Activated CD4-positive, alpha-beta memory T cell treated with anti-CD3 and anti-CD28 coated beads for 36 hours (primary cell): ENCODE results near the gene SCAF4. TPM values are rescaled to one million over a fixed set of nuclear protein-coding genes. Genes with fewer than 3 reads are reported as not detected.
A peak's percentile ranks its signal among the peaks of the same experiment; 100 is the strongest.
"Not testable (repeated sequence)": the region's sequence is repeated elsewhere in the genome, so short reads cannot be mapped to it uniquely, and the experiment has no call there.

Experiments
- CTCF ChIA-PET: fragments of 350-600 bp; sonication (Branson Sonifier 250); formaldehyde crosslinking; loops from one replicate; lab custom pipeline; 2021; ENCODE audit warnings: antibody characterized with exemption, inconsistent platforms; lab: Charles Lee
- POLR2A ChIA-PET: fragments of 350-600 bp; sonication (Branson Sonifier 250); formaldehyde crosslinking; loops from one replicate; lab custom pipeline; 2021; ENCODE audit warnings: antibody characterized with exemption; lab: Charles Lee
- DNase-seq: peaks from one replicate; pipeline ENCODE4 v3.0.0-alpha.2; 2020
- H3K27ac Mint-ChIP-seq: one replicate; pipeline ENCODE4 v1.8.0; 2021; ENCODE audit warnings: mixed read lengths
- H3K27me3 Mint-ChIP-seq: one replicate; pipeline ENCODE4 v1.8.0; 2021; ENCODE audit warnings: mixed read lengths
- H3K36me3 Mint-ChIP-seq: one replicate; pipeline ENCODE4 v1.8.0; 2021; ENCODE audit warnings: mixed read lengths
- H3K4me1 Mint-ChIP-seq: one replicate; pipeline ENCODE4 v1.8.0; 2021; ENCODE audit warnings: low read depth, mixed read lengths
- H3K4me3 Mint-ChIP-seq: one replicate; pipeline ENCODE4 v1.8.0; 2021; ENCODE audit warnings: mild to moderate bottlenecking, mixed read lengths
- H3K9me3 Mint-ChIP-seq: one replicate; pipeline ENCODE4 v1.8.0; 2021; ENCODE audit warnings: mixed read lengths
- intact Hi-C: fragments of 100-400 bp; cut with micrococcal nuclease; formaldehyde crosslinking; loops from one replicate; pipeline ENCODE4 v1.15.1; 2023
- total RNA-seq, 2 experiments: library from RNA; stranded (reverse); gene quantifications; one replicate each; pipeline ENCODE4 v1.2.3, GENCODE V29; 2021

Gene SCAF4
- total RNA-seq, 2 experiments from 2014 or later, result 38.0 to 39.4 TPM

GRCh38 chr21:31663584-31664249, 68.2 kb downstream of the SCAF4 start:
- Mint-ChIP-seq H3K27me3 (no peaks in the 10 kb centered on the region), H3K27ac (peak overlapping the region; percentile 65), H3K4me1 (peaks cover 82% of the 10 kb centered on the region), H3K36me3 (peaks cover 56% of the 10 kb centered on the region), H3K4me3 (no peak overlapping the region), H3K9me3 (no peaks in the 10 kb centered on the region)
- DNase-seq, result no peak
- intact Hi-C loops, result loop anchor here (10.0 kb wide), 1 partner anchor 211 kb away; the partner anchor contains the start of gene HUNK
- POLR2A ChIA-PET, result no interaction called here
- CTCF ChIA-PET, result no interaction called here

DNA sequence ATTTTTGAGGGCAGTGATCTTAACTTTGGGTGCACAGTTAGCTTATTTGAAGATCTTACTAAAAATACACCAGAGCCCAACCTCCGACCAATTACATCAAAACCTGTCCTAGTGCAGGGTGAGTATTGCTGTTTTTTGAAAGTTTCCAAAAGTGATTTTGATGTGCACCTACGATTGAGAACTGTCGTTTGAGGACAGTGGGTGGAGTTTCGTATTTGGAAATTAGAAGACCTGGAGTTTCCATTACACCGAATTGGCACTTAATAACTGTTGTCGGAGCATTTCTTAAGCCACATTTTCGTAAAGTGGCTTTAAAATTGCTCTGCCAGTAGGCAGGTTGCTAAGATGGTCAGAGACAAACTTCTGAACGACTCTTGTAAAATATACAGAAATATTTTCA, 71.3 kb downstream of the SCAF4 start:
- Mint-ChIP-seq H3K27ac (peak overlapping the region; percentile 95), H3K4me3 (peak overlapping the region; percentile 94), H3K9me3 (no peaks in the 10 kb centered on the region), H3K36me3 (peaks cover 32% of the 10 kb centered on the region), H3K27me3 (no peaks in the 10 kb centered on the region), H3K4me1 (peaks cover 64% of the 10 kb centered on the region)
- POLR2A ChIA-PET, result no interaction called here
- intact Hi-C loops, result loop anchor here (10.0 kb wide), 1 partner anchor 214 kb away; the partner anchor contains the start of gene HUNK
- DNase-seq, result no peak
- CTCF ChIA-PET, result no interaction called here

GRCh38 chr21:31660259-31660565, 71.7 kb downstream of the SCAF4 start:
- ChIA-PET POLR2A (no interaction called here), CTCF (no interaction called here)
- no peaks in the 10 kb centered on the region for H3K9me3 Mint-ChIP-seq
- peak overlapping the region; percentile 94 for H3K4me3 Mint-ChIP-seq
- H3K27me3 Mint-ChIP-seq, result no peaks in the 10 kb centered on the region
- H3K36me3 Mint-ChIP-seq, result peaks cover 28% of the 10 kb centered on the region
- no peak for DNase-seq
- intact Hi-C loops, result loop anchor here (10.0 kb wide), 1 partner anchor 215 kb away; the partner anchor contains the start of gene HUNK
- peaks cover 63% of the 10 kb centered on the region for H3K4me1 Mint-ChIP-seq
- H3K27ac Mint-ChIP-seq, result peak overlapping the region; percentile 95

GRCh38 chr21:31659536-31660258, 72.2 kb downstream of the SCAF4 start, which contains the start of gene SOD1:
TSS of gene SOD1 (plus strand) at chr21:31659693. CDS start at chr21:31659770, 77 bp downstream.
- peak within 1 kb of the TSS; percentile 98 for H3K4me3 Mint-ChIP-seq
- intact Hi-C loops, result loop anchor here (1.0 to 10.0 kb wide), 6 partner anchors 10 to 1073 kb away; partner anchors contain the start of genes HUNK and SCAF4
- no peaks in the 10 kb centered on the region for H3K27me3 Mint-ChIP-seq
- H3K9me3 Mint-ChIP-seq, result no peaks in the 10 kb centered on the region
- peak within 1 kb of the TSS; percentile 99 for H3K27ac Mint-ChIP-seq
- peaks cover 65% of the 10 kb centered on the region for H3K4me1 Mint-ChIP-seq
- peaks cover 28% of the 10 kb centered on the region for H3K36me3 Mint-ChIP-seq
- peak; percentile 96 for DNase-seq
- ChIA-PET POLR2A (no interaction called here), CTCF (no interaction called here)

- CTCF ChIA-PET, result no interaction called here
- POLR2A ChIA-PET, result no interaction called here
- DNase-seq, result no peak
- Mint-ChIP-seq H3K27me3 (no peaks in the 10 kb centered on the region), H3K4me1 (peaks cover 63% of the 10 kb centered on the region), H3K36me3 (peaks cover 25% of the 10 kb centered on the region), H3K27ac (peak overlapping the region; percentile 99), H3K9me3 (no peaks in the 10 kb centered on the region), H3K4me3 (peak overlapping the region; percentile 98)
- intact Hi-C loops, result loop anchor here (1.0 to 5.0 kb wide), 5 partner anchors 10 to 1073 kb away; partner anchors contain the start of gene SCAF4
Measured at GRCh38 chr21:31659286-31659535, 72.7 kb downstream of the SCAF4 start.

GRCh38 chr21:31658053-31658452, 73.9 kb downstream of the SCAF4 start:
- Mint-ChIP-seq H3K4me3 (no peak overlapping the region), H3K27ac (no peak overlapping the region)
- intact Hi-C loops, result loop anchor here (5.0 kb wide), 2 partner anchors 476 to 1074 kb away; no protein-coding TSS in a partner anchor

GRCh38 chr21:31656199-31657095, 75.5 kb downstream of the SCAF4 start:
- Mint-ChIP-seq H3K36me3 (peaks cover 8% of the 10 kb centered on the region), H3K27me3 (no peaks in the 10 kb centered on the region), H3K27ac (peak overlapping the region; percentile 1), H3K9me3 (no peaks in the 10 kb centered on the region), H3K4me1 (peaks cover 37% of the 10 kb centered on the region), H3K4me3 (no peak overlapping the region)
- CTCF ChIA-PET, result interaction anchor here (0.5 kb wide), 1 partner anchor 558 kb away, joined by 3 read pairs; no protein-coding TSS in a partner anchor
- peak; percentile 74 for DNase-seq
- POLR2A ChIA-PET, result interaction anchor here (1.1 kb wide), 1 partner anchor 302 kb away, joined by 4 read pairs; no protein-coding TSS in a partner anchor
- intact Hi-C loops, result loop anchor here (1.0 to 5.0 kb wide), 3 partner anchors 474 to 1076 kb away; no protein-coding TSS in a partner anchor

More at GRCh38 chr21:31658053-31658452, 73.9 kb downstream of the SCAF4 start:
- H3K36me3 Mint-ChIP-seq, result peaks cover 18% of the 10 kb centered on the region
- no peak for DNase-seq
- H3K4me1 Mint-ChIP-seq, result peaks cover 53% of the 10 kb centered on the region
- no peaks in the 10 kb centered on the region for H3K27me3 Mint-ChIP-seq
- ChIA-PET POLR2A (no interaction called here), CTCF (no interaction called here)
- H3K9me3 Mint-ChIP-seq, result no peaks in the 10 kb centered on the region

DNA sequence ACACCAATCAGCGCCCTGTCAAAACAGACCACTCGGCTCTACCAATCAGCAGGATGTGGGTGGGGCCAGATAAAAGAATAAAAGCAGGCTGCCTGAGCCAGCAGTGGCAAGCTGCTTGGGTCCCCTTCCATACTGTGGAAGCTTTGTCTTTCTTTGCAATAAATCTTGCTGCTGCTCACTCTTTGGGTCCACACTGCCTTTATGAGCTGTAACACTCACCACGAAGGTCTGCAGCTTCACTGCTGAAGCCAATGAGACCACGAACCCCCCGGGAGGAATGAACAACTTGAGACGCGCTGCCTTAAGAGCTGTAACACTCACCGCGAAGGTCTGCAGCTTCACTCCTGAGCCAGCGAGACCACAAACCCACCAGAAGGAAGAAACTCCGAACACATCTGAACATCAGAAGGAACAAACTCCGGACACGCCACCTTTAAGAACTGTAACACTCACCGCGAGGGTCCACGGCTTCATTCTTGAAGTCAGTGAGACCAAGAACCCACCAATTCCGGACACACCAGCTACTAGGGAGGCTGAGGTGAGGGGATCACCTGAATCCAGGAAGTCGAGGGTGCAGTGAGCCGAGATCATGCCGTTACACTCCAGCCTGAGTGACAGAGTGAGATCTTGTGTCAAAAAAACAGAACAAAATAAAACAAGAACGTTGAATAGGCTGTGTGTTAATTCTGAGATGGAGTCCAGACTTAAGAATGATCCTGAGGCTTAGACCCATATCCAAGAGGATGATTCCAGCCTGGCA, 76.9 kb downstream of the SCAF4 start:
- POLR2A ChIA-PET, CTCF ChIA-PET, H3K36me3 Mint-ChIP-seq, H3K9me3 Mint-ChIP-seq, H3K27me3 Mint-ChIP-seq: not testable (repeated sequence)
- peak; percentile 28 for DNase-seq
- peaks cover 29% of the 10 kb centered on the region for H3K4me1 Mint-ChIP-seq
- peak overlapping the region; percentile 53 for H3K4me3 Mint-ChIP-seq
- intact Hi-C loops, result loop anchor here (5.0 kb wide), 2 partner anchors 473 to 1077 kb away; no protein-coding TSS in a partner anchor
- H3K27ac Mint-ChIP-seq, result peak overlapping the region; percentile 21

- no peak overlapping the region for H3K4me3 Mint-ChIP-seq
- H3K27ac Mint-ChIP-seq, result no peak overlapping the region
- no peak for DNase-seq
- no peaks in the 10 kb centered on the region for H3K27me3 Mint-ChIP-seq
- ChIA-PET CTCF (no interaction called here), POLR2A (no interaction called here)
- H3K36me3 Mint-ChIP-seq, result no peaks in the 10 kb centered on the region
- no peaks in the 10 kb centered on the region for H3K9me3 Mint-ChIP-seq
- intact Hi-C loops, result no loop called here
- peaks cover 29% of the 10 kb centered on the region for H3K4me1 Mint-ChIP-seq
Measured at GRCh38 chr21:31654340-31654739, 77.6 kb downstream of the SCAF4 start.

GRCh38 chr21:31651491-31651890, 80.4 kb downstream of the SCAF4 start:
- CTCF ChIA-PET, H3K36me3 Mint-ChIP-seq, H3K4me3 Mint-ChIP-seq, H3K27ac Mint-ChIP-seq, H3K27me3 Mint-ChIP-seq, H3K9me3 Mint-ChIP-seq, intact Hi-C loops, DNase-seq, POLR2A ChIA-PET: not testable (repeated sequence)
- H3K4me1 Mint-ChIP-seq, result peaks cover 18% of the 10 kb centered on the region

DNA sequence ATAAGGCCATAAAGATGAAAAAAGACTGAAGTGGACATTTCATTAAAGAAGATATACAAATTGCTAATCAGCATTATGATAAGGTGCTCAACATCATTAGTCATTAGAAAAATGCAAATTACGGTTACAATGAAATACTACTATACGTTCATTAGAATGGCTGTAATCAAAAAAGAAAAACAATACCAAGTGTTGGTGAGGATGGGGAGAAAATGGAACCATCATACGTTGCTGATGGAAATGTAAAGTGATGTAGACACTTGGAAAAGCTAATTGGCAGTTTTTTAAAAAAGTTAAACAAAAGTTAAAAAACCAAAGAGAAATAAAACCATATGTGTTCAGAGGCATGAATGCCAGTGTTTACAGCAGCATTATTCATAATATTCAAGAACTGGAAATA, 81.0 kb downstream of the SCAF4 start:
- Mint-ChIP-seq H3K4me1 (peaks cover 13% of the 10 kb centered on the region), H3K27ac (no peak overlapping the region), H3K4me3 (no peak overlapping the region), H3K27me3 (no peaks in the 10 kb centered on the region), H3K36me3 (no peaks in the 10 kb centered on the region), H3K9me3 (no peaks in the 10 kb centered on the region)
- intact Hi-C loops, result no loop called here
- DNase-seq, result no peak
- POLR2A ChIA-PET, result no interaction called here
- CTCF ChIA-PET, result no interaction called here
